HepG2 (cell line): ENCODE measurements around the gene FBXO7. TPM values are rescaled to one million over a fixed set of nuclear protein-coding genes. Genes with fewer than 3 reads are reported as not detected.

Experiments used
- HDAC6 ChIP-seq: fragments of 200-600 bp; sonication (generic); IDR thresholded peaks from 2 replicates; pipeline ENCODE4 v1.7.0; 2017; ENCODE audit warnings: mild to moderate bottlenecking, antibody characterized with exemption, low read length, low read depth
- HOXA9 ChIP-seq: sonication (generic); formaldehyde crosslinking; IDR thresholded peaks from 2 replicates; pipeline ENCODE4 v1.8.1; 2022; ENCODE audit warnings: missing genetic modification reagents, mild to moderate bottlenecking, moderate library complexity, borderline replicate concordance
- MAZ ChIP-seq, 2 experiments: sonication (generic) in 1 of 2; formaldehyde crosslinking in 1 of 2; IDR thresholded peaks; 2 replicates each; pipeline versions ENCODE4 v1.5.0 to v1.6.1; 2012 to 2020; ENCODE audit warnings: low read depth in 2 of 2, mild to moderate bottlenecking in 2 of 2, borderline replicate concordance in 1 of 2, improper control_type of control experiment in 1 of 2, low read length in 1 of 2, missing genetic modification reagents in 1 of 2, moderate library complexity in 1 of 2
- ZNF547 ChIP-seq: sonication (generic); formaldehyde crosslinking; IDR thresholded peaks from 2 replicates; pipeline ENCODE4 v1.5.1; 2020; ENCODE audit warnings: mild to moderate bottlenecking, missing genetic modification reagents
- ZNF746 ChIP-seq: sonication (generic); formaldehyde crosslinking; IDR thresholded peaks from 2 replicates; pipeline ENCODE4 v1.8.0; 2022; ENCODE audit warnings: mild to moderate bottlenecking, missing genetic modification reagents
- ZNF891 ChIP-seq: sonication (generic); formaldehyde crosslinking; IDR thresholded peaks from 2 replicates; pipeline ENCODE4 v1.5.0; 2020; ENCODE audit warnings: mild to moderate bottlenecking, missing genetic modification reagents
- polyA plus RNA-seq, 8 experiments: library from polyadenylated mRNA; depleted of rRNA in 3 of 8; stranded (reverse) in 7 of 8; unstranded in 1 of 8; fragments of >200 nt; fragmentation: Illumina TruSeq in 4 of 8; extraction: Trizol in 4 of 8; gene quantifications; 2 replicates each; pipeline versions ENCODE4 v1.2.1 to v1.2.3, GENCODE V29; 2011 to 2016; ENCODE audit warnings: low read depth in 4 of 8, missing spikeins in 1 of 8, mixed read lengths in 1 of 8; ENCODE audit not compliant: insufficient read depth in 1 of 8
- total RNA-seq, 5 experiments: library from RNA; depleted of rRNA; stranded (reverse); fragments of >200 nt; fragmentation: Illumina TruSeq; extraction: Trizol; gene quantifications; 2 replicates each; pipeline ENCODE4 v1.2.3, GENCODE V29; 2016; ENCODE audit warnings: low read depth in 1 of 5
- TF ChIP-seq, protein P1 (sequence below): sonication (generic); formaldehyde crosslinking; IDR thresholded peaks from 2 replicates; pipeline ENCODE4 v1.9.0; 2021; ENCODE audit warnings: mild to moderate bottlenecking, missing genetic modification reagents
- TF ChIP-seq, protein P2 (sequence below): sonication (generic); formaldehyde crosslinking; IDR thresholded peaks from 2 replicates; pipeline ENCODE4 v1.4.0; 2020; ENCODE audit warnings: missing genetic modification reagents
- TF ChIP-seq, protein P3 (sequence below): sonication (generic); formaldehyde crosslinking; conservative IDR thresholded peaks from 2 replicates; pipeline ENCODE4 v1.5.0; 2020; ENCODE audit warnings: missing genetic modification reagents
- TF ChIP-seq, protein P4 (sequence below): sonication (generic); formaldehyde crosslinking; IDR thresholded peaks from 2 replicates; pipeline ENCODE4 v1.4.0; 2020; ENCODE audit warnings: missing genetic modification reagents, mild to moderate bottlenecking, borderline replicate concordance

Gene FBXO7
- total and polyA plus RNA-seq, 2 of the 13 experiments (the other 11 are each of a cell fraction or from before 2014, with no cell fraction given): 105 to 172 TPM

DNA sequence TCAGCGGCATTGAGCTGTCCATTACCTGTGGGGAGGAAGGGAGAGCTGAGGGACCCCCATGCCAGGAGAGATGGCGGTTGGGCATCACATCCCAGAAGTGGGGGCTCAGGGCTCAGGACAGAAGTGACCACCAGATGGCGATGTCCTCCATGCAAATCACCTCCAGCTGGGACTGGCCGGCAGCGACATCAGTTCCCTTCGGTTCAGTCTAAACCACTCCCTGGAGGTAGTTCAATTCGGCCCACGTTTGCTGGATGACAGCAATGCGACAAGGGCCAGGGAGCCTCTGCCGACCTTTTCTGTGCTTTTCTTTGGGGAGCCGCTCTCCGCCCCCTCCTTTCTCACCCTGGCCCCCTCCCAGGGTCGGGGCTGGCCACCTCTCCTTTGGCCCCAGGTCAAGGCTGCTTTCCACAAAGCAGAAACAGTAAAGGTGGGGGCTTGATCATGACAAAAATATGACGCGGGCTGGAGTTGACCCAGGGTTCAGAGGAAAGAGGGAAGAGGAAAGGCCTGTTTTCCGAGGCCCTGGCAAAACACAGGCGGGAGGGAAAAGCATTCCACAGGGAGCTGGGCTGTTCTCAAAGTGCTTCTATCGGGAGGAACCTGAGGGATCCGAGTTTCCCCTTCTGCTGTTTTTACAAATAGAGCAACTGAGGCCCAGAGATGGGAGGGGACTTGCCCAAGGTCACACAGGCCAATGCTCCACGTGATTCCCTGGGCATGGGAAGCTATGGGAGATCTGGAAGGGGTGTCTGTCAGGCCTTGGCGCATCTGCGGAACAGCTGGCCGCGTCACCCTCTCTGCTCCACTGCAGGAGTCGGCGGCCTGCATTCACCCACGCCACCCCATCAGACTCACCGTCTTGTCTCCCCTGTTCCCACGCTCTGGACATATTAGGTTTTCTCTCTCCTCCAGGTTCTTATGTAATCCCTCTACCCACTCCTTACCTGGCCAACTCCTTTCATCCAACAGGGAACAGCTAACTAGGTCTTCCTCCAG, 54.7 kb downstream of the FBXO7 start (continued):
- TF ChIP-seq MAZ (IDR thresholded peaks at IDR 0.05; ENCODE audit: borderline replicate concordance, low read depth, low read length) (no peak), MAZ (CRISPR knock-in tag; IDR thresholded peaks at IDR 0.05; ENCODE audit: low read depth) (peak; percentile 44), ZNF746 (no peak), HDAC6 (no peak), ZNF547 (CRISPR knock-in tag) (no peak), HOXA9 (no peak), ZNF891 (CRISPR knock-in tag) (no peak)
- TF ChIP-seq, protein P1, sequence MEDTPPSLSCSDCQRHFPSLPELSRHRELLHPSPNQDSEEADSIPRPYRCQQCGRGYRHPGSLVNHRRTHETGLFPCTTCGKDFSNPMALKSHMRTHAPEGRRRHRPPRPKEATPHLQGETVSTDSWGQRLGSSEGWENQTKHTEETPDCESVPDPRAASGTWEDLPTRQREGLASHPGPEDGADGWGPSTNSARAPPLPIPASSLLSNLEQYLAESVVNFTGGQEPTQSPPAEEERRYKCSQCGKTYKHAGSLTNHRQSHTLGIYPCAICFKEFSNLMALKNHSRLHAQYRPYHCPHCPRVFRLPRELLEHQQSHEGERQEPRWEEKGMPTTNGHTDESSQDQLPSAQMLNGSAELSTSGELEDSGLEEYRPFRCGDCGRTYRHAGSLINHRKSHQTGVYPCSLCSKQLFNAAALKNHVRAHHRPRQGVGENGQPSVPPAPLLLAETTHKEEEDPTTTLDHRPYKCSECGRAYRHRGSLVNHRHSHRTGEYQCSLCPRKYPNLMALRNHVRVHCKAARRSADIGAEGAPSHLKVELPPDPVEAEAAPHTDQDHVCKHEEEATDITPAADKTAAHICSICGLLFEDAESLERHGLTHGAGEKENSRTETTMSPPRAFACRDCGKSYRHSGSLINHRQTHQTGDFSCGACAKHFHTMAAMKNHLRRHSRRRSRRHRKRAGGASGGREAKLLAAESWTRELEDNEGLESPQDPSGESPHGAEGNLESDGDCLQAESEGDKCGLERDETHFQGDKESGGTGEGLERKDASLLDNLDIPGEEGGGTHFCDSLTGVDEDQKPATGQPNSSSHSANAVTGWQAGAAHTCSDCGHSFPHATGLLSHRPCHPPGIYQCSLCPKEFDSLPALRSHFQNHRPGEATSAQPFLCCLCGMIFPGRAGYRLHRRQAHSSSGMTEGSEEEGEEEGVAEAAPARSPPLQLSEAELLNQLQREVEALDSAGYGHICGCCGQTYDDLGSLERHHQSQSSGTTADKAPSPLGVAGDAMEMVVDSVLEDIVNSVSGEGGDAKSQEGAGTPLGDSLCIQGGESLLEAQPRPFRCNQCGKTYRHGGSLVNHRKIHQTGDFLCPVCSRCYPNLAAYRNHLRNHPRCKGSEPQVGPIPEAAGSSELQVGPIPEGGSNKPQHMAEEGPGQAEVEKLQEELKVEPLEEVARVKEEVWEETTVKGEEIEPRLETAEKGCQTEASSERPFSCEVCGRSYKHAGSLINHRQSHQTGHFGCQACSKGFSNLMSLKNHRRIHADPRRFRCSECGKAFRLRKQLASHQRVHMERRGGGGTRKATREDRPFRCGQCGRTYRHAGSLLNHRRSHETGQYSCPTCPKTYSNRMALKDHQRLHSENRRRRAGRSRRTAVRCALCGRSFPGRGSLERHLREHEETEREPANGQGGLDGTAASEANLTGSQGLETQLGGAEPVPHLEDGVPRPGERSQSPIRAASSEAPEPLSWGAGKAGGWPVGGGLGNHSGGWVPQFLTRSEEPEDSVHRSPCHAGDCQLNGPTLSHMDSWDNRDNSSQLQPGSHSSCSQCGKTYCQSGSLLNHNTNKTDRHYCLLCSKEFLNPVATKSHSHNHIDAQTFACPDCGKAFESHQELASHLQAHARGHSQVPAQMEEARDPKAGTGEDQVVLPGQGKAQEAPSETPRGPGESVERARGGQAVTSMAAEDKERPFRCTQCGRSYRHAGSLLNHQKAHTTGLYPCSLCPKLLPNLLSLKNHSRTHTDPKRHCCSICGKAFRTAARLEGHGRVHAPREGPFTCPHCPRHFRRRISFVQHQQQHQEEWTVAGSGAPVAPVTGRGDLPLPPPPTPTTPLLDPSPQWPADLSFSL (CRISPR knock-in tag): no peak
- TF ChIP-seq, protein P2, sequence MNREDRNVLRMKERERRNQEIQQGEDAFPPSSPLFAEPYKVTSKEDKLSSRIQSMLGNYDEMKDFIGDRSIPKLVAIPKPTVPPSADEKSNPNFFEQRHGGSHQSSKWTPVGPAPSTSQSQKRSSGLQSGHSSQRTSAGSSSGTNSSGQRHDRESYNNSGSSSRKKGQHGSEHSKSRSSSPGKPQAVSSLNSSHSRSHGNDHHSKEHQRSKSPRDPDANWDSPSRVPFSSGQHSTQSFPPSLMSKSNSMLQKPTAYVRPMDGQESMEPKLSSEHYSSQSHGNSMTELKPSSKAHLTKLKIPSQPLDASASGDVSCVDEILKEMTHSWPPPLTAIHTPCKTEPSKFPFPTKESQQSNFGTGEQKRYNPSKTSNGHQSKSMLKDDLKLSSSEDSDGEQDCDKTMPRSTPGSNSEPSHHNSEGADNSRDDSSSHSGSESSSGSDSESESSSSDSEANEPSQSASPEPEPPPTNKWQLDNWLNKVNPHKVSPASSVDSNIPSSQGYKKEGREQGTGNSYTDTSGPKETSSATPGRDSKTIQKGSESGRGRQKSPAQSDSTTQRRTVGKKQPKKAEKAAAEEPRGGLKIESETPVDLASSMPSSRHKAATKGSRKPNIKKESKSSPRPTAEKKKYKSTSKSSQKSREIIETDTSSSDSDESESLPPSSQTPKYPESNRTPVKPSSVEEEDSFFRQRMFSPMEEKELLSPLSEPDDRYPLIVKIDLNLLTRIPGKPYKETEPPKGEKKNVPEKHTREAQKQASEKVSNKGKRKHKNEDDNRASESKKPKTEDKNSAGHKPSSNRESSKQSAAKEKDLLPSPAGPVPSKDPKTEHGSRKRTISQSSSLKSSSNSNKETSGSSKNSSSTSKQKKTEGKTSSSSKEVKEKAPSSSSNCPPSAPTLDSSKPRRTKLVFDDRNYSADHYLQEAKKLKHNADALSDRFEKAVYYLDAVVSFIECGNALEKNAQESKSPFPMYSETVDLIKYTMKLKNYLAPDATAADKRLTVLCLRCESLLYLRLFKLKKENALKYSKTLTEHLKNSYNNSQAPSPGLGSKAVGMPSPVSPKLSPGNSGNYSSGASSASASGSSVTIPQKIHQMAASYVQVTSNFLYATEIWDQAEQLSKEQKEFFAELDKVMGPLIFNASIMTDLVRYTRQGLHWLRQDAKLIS (CRISPR knock-in tag): no peak
- TF ChIP-seq, protein P3, sequence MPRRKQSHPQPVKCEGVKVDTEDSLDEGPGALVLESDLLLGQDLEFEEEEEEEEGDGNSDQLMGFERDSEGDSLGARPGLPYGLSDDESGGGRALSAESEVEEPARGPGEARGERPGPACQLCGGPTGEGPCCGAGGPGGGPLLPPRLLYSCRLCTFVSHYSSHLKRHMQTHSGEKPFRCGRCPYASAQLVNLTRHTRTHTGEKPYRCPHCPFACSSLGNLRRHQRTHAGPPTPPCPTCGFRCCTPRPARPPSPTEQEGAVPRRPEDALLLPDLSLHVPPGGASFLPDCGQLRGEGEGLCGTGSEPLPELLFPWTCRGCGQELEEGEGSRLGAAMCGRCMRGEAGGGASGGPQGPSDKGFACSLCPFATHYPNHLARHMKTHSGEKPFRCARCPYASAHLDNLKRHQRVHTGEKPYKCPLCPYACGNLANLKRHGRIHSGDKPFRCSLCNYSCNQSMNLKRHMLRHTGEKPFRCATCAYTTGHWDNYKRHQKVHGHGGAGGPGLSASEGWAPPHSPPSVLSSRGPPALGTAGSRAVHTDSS (CRISPR knock-in tag): no peak
- TF ChIP-seq, protein P4, sequence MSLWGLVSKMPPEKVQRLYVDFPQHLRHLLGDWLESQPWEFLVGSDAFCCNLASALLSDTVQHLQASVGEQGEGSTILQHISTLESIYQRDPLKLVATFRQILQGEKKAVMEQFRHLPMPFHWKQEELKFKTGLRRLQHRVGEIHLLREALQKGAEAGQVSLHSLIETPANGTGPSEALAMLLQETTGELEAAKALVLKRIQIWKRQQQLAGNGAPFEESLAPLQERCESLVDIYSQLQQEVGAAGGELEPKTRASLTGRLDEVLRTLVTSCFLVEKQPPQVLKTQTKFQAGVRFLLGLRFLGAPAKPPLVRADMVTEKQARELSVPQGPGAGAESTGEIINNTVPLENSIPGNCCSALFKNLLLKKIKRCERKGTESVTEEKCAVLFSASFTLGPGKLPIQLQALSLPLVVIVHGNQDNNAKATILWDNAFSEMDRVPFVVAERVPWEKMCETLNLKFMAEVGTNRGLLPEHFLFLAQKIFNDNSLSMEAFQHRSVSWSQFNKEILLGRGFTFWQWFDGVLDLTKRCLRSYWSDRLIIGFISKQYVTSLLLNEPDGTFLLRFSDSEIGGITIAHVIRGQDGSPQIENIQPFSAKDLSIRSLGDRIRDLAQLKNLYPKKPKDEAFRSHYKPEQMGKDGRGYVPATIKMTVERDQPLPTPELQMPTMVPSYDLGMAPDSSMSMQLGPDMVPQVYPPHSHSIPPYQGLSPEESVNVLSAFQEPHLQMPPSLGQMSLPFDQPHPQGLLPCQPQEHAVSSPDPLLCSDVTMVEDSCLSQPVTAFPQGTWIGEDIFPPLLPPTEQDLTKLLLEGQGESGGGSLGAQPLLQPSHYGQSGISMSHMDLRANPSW (CRISPR knock-in tag): no peak
